Measurements from ENCODE around the gene SLC13A1. TPM values are rescaled to one million over a fixed set of nuclear protein-coding genes. Genes with fewer than 3 reads are reported as not detected.

SLC13A1 gene
- not detected in 2 replicates for total RNA-seq

DNA sequence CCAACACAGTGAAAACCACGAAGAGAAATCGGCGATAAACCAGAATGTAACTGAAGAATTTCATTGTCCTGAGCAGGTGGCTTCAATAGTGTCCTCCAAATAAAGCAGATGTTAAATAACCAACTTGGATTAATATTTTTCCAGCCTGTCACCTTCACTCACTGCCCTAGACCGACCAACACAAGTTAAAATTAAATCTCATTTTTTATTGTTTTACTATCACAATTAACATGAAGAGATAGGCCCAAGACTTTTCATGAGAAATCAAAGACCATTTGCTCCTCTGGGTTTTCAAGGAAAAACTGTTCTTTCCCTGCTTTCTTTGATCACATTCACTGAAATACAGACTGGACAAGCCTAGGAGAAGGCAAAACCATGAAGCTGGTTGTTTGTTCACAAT is at the start of gene SLC13A1:
Gene SLC13A1, minus strand, starts transcription at position 87 of the 400 bp plus-strand sequence. Its CDS starts 23 bp downstream, at position 64.

Other genes starting within 250 kb of the SLC13A1 start
- gene TAS2R16, start 204.3 kb downstream of the SLC13A1 start, total RNA-seq = not detected in 2 replicates

Measured in placental pericyte (primary cell).